ENCODE results near the gene WNT11. TPM values are rescaled to one million over a fixed set of nuclear protein-coding genes. Genes with fewer than 3 reads are reported as not detected.

Gene WNT11
- total and polyA plus RNA-seq, 2 of the 13 experiments (the other 11 are each of a cell fraction or from before 2014, with no cell fraction given) = 0.34 to 0.66 TPM

- TF ChIP-seq ZNF883 (CRISPR knock-in tag; IDR thresholded peaks at IDR 0.05; ENCODE audit: not compliant biosample characterization) (peak; percentile 69), ZNF350 (CRISPR knock-in tag; IDR thresholded peaks at IDR 0.05; ENCODE audit: borderline replicate concordance, low read depth) (0 out of 2 replicates have a peak, but pooled peaks have one; percentile 29), PATZ1 (CRISPR knock-in tag; IDR thresholded peaks at IDR 0.05) (peak; percentile 61), IRF2 (CRISPR knock-in tag; IDR thresholded peaks at IDR 0.05) (0 out of 2 replicates have a peak, but pooled peaks have one; percentile 0), HIVEP1 (CRISPR knock-in tag; IDR thresholded peaks at IDR 0.05) (0 out of 2 replicates have a peak, but pooled peaks have one; percentile 29), ZMYM3 (CRISPR knock-in tag; IDR thresholded peaks at IDR 0.05) (peak; percentile 84), PTBP1 (IDR thresholded peaks at IDR 0.05; ENCODE audit: low read depth, low read length, poor library complexity, severe bottlenecking) (peak; percentile 28), ZNF263 (CRISPR knock-in tag; IDR thresholded peaks at IDR 0.05) (peak; percentile 76), ZNF256 (CRISPR knock-in tag; conservative IDR thresholded peaks at IDR 0.05) (no peak), PITX1 (CRISPR knock-in tag; IDR thresholded peaks at IDR 0.05) (0 out of 2 replicates have a peak, but pooled peaks have one; percentile 57), ZNF639 (CRISPR knock-in tag; conservative IDR thresholded peaks at IDR 0.05) (no peak), SP5 (CRISPR knock-in tag; IDR thresholded peaks at IDR 0.05; ENCODE audit: borderline replicate concordance, low read depth) (peak; percentile 19; the same call in 1 of the 2 replicates), BORCS8-MEF2B (CRISPR knock-in tag; IDR thresholded peaks at IDR 0.05) (peak; percentile 58; the same call in 1 of the 2 replicates), ZFY (CRISPR knock-in tag; IDR thresholded peaks at IDR 0.05) (peak; percentile 47; the same call in 1 of the 2 replicates), PHF8 (CRISPR knock-in tag; IDR thresholded peaks at IDR 0.05) (peak; percentile 70)
- TF ChIP-seq, protein P1, sequence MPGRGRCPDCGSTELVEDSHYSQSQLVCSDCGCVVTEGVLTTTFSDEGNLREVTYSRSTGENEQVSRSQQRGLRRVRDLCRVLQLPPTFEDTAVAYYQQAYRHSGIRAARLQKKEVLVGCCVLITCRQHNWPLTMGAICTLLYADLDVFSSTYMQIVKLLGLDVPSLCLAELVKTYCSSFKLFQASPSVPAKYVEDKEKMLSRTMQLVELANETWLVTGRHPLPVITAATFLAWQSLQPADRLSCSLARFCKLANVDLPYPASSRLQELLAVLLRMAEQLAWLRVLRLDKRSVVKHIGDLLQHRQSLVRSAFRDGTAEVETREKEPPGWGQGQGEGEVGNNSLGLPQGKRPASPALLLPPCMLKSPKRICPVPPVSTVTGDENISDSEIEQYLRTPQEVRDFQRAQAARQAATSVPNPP (CRISPR knock-in tag; IDR thresholded peaks at IDR 0.05) = no peak
- TF ChIP-seq, protein P2, sequence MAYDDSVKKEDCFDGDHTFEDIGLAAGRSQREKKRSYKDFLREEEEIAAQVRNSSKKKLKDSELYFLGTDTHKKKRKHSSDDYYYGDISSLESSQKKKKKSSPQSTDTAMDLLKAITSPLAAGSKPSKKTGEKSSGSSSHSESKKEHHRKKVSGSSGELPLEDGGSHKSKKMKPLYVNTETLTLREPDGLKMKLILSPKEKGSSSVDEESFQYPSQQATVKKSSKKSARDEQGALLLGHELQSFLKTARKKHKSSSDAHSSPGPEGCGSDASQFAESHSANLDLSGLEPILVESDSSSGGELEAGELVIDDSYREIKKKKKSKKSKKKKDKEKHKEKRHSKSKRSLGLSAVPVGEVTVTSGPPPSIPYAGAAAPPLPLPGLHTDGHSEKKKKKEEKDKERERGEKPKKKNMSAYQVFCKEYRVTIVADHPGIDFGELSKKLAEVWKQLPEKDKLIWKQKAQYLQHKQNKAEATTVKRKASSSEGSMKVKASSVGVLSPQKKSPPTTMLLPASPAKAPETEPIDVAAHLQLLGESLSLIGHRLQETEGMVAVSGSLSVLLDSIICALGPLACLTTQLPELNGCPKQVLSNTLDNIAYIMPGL (CRISPR knock-in tag; IDR thresholded peaks at IDR 0.05; ENCODE audit: borderline replicate concordance in 1 of 2, low read depth in 1 of 2) = peak in 1 of 2 experiments; percentile 71; a peak in 2 of 4 replicates
- TF ChIP-seq, protein P3, sequence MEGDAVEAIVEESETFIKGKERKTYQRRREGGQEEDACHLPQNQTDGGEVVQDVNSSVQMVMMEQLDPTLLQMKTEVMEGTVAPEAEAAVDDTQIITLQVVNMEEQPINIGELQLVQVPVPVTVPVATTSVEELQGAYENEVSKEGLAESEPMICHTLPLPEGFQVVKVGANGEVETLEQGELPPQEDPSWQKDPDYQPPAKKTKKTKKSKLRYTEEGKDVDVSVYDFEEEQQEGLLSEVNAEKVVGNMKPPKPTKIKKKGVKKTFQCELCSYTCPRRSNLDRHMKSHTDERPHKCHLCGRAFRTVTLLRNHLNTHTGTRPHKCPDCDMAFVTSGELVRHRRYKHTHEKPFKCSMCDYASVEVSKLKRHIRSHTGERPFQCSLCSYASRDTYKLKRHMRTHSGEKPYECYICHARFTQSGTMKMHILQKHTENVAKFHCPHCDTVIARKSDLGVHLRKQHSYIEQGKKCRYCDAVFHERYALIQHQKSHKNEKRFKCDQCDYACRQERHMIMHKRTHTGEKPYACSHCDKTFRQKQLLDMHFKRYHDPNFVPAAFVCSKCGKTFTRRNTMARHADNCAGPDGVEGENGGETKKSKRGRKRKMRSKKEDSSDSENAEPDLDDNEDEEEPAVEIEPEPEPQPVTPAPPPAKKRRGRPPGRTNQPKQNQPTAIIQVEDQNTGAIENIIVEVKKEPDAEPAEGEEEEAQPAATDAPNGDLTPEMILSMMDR (CRISPR knock-in tag; IDR thresholded peaks at IDR 0.05) = peak; percentile 7; the same call in 1 of the 2 replicates
Observed at GRCh38 chr11:76236092-76236999, 30.0 kb upstream of the WNT11 start (continued).
